Measurements from ENCODE around the gene CTNNA2.

- no peak for TF ChIP-seq REST (IDR thresholded peaks at IDR 0.05; ENCODE audit: insufficient read depth in 1 of 2, low read depth in 2 of 2, low read length in 2 of 2)
- TF ChIP-seq POLR2AphosphoS5 (IDR thresholded peaks at IDR 0.05; ENCODE audit: low read depth, low read length) = no peak
- TF ChIP-seq TAF1 (IDR thresholded peaks at IDR 0.05; ENCODE audit: borderline replicate concordance, insufficient read depth, low read length) = no peak
- no peak for TF ChIP-seq SIN3A (IDR thresholded peaks at IDR 0.05; ENCODE audit: borderline replicate concordance, insufficient read depth, low read length)
Measured at GRCh38 chr2:80338794-80339193, 825.9 kb downstream of the CTNNA2 start.
